HG02852 (cell line): ENCODE results near the gene PPP1R13B.

Experiments used
- ATAC-seq: cut with Tn5 transposase; IDR thresholded peaks from one replicate; pipeline ENCODE4 v1.9.1; 2021; ENCODE audit warnings: mild to moderate bottlenecking, moderate library complexity; ENCODE audit not compliant: unreplicated experiment

PPP1R13B gene

DNA sequence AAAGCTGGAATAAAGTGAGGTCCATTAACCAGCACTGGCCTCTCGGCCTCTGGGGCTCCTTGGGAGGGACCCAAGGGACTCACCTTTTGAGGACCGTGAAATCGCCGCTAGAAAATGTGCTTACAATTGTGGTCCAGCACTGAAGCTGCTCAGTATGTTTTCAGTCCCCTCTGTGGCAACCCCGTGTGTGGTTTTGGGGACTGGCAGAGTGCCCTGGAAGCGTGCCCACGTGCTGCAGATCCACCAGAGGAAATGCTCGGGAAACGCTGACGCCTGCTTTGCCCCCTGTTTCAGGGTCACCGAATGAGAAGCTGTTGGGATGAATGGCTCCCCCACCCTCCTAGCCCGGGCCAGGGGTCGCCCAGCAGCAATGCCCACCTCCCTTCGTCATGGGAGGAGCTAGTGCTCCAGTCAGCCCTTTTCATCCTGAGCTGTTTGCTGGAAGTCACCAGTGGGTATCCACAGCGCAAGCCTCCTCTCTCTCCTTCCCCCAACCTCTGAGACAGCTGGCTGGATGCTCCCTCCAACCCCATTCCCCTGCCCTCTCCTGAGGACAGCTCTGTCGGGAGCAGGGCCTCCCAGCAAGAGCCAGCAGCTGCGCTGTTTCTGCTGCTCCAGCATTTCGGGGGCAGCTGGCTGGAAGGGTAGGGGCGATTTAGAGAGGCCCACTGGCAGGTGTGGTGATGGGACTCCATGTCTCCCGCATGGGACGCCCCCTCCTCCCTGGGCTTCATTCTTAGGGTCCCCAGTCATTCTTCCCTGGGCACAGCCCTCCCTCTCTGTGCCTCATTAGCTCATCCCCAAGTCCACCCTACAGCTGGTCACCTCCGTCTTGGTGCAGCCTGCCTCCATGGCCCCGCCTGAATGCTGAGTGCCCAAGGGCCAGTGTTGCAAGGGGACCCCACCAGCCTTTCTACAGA lies 33.2 kb upstream of the PPP1R13B start:
- no peak for ATAC-seq

DNA sequence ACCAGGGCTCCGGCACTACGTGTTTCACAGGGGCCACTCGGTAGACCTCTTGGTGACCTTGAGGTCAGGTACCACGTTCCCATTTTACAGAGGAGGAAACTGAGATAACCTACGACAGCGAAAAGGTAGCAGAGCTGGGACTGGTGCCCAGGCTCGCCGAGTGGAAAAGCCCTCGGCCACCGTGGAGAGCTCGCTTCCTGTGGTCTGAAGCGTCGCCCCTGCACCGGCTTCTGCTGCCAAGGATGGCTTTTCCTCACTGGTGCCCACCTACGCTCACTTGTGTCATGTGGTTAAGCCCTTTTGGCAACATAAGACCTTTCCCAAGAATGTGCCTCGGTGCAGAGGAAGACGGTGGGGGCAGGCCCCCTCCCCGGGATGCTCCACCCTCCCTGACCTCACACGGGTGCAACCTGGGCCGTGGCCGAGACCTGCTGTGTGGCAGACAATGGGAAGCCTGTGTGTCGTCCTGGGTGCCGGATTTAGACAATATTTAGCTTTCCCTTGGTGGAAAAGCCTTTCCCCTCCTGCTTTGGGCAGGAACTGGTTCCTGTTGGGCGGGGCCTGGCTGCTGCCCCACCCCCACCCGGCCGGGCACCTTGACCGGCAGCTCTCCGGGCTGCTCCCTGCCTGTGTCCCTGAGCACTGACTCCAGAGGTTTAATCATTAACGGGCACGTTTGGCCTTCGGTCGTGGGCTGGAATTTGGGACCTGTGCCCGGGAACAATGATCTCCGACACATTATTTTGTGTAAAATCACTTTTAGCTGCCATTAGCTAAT lies 32.4 kb upstream of the PPP1R13B start:
- no peak for ATAC-seq

DNA sequence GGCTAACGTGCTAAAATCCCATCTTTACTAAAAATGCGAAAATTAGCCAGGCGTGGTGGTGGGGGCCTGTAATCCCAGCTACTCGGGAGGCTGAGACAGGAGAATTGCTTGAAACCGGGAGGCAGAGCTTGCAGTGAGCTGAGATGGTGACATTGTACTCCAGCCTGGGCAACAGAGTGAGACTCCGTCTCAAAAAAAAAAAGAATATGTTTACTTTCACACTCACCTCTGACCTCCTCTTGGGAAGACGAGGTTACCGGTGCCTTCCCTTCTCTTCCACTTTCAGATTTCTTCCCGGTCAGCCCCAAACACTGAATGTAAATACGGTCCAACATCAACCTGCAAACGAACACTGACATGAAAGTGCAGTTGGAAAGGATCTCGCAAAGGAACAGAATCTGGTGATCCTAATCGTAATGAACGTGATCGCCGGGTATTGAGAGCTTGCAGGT lies 31.8 kb upstream of the PPP1R13B start:
- no peak for ATAC-seq

DNA sequence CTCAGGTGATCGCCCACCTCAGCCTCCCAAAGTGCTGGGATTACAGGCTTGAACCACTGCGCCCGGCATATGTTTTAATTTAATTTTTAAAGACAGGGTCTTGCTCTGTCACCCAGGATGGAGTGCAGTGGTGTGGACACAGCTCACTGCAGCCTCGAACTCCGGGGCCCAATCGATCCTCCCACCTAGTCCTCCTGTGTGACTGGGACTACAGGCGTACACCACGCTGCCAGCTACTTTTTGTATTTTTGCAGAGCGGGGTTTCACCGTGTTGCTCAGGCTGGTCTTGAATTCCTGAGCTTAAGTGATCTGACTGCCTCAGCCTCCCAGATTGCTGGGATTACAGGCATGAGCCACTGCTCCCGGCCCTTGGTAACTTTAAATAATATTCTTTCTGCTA lies 30.8 kb upstream of the PPP1R13B start:
- ATAC-seq, result no peak

DNA sequence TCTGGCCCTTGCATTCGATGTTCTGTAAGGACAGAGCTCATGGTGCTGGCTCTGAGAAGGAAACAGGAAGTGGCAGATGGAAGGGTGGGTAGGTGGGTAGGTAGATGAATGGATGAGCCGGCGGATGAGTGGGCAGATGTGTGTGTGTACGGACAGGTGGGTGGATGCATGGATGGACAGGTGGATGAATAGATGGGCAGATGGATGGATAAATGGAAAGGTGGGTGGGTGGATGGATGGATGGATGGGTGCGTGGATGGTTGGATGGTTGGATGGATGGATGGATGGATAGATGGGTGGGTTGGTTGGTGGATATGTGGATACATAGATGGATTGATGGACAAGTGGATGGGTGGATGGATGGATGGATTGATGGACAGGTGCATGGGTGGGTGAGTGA lies 27.6 kb upstream of the PPP1R13B start:
- ATAC-seq, result no peak

DNA sequence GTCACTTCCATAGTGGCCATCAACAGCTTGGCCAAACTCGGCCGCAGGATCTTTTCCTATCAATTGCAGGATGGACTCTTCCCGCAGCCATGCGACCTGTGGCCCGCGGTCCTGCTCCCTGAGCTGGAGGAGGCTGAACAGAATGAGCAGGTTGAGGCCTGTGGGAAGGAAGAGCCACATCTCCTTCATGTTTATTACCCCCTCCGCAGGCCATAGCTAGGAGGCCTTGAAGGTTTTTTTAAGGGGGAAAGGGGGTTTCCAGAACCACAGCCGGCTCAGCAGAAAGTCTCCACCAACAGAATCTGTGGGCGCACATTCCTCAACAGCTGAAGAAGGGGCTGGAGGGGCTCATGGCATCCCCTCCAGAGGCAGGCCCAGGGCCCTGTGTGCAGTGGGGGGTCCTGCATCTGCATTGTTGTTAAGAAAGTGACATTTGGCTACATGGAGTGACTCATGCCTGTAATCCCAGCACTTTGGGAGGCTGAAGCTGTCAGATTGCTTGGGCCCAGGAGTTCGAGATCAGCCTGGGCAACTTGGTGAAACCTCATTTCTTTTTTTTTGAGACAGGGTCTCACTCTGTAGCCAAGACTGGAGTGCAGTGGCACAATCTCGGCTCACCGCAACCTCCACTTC lies 25.2 kb upstream of the PPP1R13B start:
- no peak for ATAC-seq

DNA sequence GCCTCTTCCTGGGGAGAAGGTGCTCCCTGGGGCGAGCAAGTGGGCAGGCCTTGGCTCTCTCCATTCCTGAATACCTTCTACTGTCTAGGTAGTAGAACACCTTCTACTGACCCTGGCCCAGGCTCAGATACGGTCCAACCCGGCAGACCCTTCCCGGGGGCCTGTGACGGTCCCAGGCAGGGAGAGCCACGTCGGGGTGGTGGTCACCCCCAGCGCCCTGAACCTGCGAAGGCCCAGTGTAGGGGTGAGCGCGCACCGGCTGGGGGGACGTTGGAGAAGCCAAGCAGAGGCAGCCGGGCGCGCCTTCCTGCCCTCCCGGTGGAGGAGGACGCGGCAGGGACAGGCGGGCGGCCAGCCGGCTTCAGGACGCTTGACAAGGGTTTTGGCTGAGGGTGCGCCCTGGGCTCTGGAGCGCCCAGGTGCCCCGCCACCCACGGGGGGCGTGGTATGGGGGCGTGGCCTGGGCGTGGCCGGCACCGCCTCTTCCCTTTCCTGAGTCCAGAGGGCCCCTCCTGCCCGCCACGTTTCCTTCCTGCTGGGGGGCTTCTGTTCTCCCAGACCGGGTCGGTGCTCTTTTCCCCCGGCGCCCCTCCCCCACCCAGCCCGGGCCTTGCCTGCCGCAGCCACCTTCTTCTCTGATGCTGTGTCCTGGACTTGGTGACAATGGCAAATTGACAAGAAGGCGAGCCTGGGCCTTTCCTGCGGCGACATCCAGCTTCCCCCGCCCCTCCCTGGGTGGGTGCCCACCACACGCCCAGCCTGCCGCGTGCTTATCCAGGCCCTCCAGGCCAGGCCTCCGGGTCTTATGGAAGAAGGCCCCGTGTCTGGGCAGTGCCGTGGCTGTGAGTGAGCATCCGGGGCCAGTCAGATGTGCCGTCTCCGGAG lies 24.5 kb upstream of the PPP1R13B start:
- ATAC-seq, result peak; percentile 89

DNA sequence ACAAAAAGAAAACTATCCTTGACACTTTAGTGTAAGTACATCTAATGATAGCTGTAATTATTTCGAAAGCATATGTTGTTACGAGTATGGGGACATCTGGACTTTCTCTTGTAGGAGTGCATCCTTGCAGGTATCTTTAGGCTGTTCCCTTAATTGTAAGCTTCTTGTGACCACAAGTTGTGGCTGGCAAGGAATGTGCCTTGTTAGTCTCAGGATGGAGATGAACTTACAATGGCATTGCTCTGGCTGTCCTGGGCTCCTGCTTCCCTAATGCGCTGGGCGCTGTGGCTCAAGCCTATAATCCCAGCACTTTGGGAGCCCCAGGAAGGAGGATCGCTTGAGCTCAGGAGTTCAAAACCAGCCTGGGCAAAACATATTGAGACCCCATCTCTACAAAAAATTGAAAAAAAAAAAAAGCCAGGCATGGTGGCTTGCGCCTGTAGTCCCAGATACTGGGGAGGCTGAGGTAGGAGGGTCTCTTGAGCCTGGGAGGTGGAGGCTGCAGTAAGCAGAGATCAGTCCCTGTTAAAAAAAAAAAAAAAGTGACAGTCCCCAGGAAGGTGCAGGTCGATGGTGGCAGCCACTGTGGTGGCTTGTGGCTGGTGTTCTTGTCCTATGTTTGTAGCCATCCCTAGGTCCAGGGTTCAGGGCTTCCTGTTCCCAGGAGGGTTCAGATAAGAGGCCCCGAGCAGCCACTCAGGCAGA lies 23.7 kb upstream of the PPP1R13B start:
- ATAC-seq, result no peak

DNA sequence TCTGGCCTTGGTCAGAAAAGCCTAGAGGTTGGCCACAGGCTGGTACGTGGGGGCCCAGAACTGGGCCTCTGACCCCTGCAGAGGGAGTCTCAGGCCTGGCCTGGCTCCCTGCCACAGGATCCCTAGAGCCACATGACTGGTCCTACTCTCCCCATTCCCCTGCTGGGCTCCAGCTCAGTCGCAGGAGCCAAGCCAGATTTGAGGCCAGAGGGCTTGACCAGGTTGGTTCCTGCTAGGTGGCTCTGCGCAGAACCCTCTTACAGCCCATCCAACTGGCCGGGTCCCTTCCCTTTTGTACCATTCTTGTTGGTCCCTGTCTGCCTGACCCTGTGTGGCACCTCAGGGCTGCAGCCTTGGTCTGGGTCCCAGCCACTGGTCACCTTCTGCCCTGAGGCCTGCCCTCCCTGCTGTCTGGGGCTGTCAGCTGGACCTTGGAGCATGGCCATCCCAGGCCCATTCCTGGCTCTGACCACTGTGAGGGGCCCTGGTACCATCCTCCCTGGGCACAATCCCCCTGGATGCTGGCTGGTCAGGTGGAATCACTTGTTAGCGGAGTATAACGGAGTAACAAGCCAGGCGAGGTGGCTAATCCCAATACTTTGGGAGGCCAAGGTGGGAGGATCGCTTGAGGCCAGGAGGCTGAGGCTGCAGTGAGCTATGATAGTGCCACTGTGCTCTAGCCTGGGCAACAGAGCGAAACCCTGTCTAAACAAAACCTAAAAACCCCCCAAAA lies 22.9 kb upstream of the PPP1R13B start:
- ATAC-seq, result no peak

DNA sequence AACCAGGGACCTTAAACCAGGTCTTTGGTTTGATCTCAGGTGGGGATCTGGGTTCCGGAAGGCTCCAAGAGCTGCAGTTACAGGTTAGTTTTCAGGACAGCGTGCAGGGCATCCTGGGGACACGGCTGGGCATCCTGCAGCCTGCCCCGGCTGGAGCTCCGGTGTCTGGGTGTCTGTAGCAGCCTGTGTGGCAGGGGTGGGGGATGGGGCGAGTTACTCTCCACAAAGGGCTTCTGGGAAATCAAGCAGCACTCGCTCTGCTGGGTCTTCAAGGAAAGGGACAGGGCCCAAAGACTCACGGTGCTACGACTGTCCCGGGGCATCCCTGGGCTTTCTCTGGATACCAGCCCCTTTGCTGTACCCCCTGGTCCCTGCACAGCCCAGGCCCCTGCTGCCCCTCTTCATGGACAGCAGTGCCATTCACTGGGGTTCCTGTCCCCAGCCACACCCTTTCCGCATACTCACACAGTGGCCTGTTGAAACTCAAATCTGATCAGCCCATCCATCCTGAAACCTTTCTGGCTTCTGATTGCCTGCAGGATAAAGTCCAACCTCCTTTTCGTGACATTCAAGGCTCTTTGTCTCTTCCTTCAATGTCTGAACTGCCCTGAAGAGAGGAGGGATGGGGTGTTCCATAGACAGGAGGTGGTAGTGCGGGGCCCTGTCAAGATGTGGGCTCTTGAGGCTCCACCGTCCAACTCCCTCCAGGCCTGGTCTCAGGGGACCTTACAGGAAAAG lies 22.2 kb upstream of the PPP1R13B start:
- ATAC-seq, result no peak

DNA sequence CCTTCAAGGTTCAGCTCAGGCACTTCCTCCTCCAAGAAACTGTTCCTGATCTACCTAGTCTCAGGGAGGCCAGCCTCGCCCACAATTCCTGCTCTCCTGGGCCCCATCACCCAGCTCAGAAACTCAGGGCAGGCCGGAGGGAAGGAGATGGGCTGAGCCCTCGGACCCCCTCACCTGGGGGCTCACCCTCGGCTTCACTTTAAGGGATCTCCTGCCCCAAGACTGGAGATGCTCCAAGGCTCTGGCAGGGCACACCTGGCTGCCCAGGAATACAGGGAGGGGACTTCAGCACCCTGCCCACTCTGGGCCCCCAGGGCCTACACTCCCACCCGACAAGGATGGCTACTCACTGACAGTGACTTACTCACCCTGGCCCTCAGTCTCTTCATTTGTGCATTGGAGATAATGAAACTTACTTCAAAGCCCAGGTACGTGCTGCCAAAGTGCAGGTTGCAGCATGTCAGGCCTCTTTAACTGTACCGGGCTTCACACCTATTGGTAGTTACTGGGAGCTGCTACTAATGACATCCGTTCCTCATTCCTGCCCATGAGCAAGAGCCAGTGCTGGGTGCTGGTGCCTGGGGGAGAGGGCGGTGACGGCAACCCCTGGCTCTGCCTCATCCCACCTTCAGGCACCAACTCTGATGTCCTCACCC lies 21.0 kb upstream of the PPP1R13B start:
- no peak for ATAC-seq

DNA sequence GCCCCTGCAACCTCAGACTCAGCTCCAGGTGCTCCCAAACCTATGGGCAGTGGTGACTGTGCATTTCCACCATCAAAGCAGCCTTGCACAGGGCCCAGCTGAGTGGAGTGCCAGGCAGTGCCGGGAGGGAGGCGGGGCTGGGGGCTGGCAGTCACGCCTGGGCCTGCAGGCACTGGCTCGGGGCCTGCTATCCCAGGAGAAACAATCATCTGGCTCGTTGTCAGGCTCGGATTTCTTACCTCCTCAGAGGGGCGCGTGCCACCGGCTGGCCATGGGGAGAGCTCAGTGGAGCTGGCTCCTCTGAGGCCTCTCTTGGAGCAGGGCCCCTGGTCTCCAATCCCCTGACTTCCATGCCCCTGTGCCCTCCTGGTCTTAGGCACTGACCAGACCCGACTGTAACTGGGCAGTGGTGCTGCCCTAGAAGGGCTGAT lies 20.2 kb upstream of the PPP1R13B start:
- ATAC-seq, result no peak

DNA sequence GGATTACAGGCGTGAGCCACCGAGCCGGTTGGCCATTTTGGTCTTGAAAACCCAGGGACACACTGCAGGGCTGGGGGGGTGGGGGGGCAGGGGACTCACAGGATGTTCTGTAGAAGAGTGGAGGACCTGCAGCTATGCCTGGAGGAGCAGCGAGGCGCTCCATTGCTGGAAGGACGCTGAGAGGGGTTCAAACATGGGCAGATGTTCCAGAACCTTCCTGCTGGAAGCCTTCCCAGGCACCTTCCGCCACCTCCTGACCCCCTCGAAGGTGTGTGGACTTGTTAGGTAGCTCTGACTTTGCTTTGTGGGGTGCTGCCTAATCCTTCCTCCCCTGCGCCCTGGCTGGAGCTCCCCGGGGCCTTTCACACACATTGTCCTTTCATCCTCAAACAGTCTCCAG lies 19.6 kb upstream of the PPP1R13B start:
- no peak for ATAC-seq

DNA sequence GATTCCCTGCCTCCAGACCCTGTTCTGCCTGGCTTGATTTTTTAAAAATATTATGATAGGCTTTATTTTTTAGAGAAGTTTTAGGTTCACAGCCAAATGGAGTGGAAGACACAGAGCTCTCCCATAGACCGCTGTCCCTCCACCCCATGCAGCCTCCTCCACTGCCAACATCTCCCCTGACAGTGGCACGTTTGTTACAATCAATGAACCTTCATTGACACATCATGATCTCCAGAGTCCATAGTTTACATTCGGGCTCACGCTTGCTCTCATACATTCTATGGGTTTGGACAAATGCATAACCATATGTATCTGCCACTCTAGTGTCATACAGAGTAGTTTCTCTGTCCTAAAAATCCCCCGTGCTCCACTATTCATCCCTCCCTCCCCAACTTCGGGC lies 15.9 kb upstream of the PPP1R13B start:
- ATAC-seq, result no peak

DNA sequence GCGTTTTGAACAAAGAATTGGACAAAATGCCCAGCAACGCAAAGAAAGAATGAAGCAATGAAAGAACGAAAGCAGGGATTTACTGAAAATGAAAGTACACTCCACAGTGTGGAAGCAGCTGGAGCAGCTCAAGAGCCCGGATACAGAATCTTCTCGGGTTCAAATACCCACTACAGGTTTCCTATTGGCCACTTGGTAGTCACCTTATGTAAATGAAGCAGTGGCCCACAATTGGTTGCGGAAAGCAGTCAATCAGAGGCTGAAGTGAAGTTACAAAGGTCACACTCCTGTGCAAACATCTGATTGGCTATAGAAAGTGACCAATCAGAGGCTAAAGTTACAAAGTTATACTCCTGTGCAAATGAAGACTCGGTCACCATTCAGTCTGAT lies 15.0 kb upstream of the PPP1R13B start:
- ATAC-seq, result no peak

DNA sequence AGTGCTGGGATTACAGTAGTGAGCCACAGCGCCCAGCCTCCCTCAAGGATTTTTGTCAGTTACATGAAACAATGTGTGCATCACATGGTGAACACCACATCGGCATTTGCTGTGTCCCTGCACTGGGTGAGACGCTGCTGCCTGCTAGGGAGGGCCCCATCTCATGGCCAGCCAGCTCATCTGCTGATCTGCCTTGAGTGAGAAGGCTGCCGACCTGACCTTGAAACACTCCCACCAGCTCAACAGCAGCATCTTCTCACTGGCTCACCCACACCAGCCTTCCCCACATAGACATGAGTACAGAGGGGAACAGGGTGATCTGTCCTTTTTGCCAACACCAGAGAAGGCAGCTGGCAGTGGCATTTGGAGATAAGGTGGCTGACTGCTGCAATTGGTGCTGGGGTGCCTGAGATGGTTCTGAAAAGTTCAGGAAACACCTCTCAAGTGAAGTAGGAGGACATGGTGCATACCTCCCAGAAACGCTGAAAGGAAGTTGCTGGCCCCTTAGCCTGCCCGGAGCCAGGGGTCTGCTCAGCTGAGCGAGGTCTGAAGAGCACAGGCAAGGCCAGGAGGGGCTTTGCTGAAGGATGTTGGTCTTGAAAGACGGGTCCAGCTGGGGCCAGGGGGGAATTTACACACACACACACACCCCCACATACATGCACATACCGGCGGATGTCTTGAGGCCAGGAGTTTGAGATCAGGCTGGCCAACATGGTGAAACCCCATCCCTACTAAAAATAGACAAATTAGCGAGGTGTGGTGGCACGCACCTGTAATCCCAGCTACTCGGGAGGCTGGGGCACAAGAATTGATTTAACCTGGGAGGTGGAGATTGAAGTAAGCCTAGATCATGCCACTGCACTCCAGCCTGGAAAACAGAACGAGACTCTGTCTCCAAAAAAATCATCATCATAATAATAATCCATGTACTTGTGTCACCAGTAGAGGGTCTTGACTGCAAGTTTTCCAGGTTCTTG lies 14.3 kb upstream of the PPP1R13B start:
- ATAC-seq, result no peak
